Hindlimb muscle (tissue), 1 donor: ENCODE results near the gene EPHB1. TPM values are rescaled to one million over a fixed set of nuclear protein-coding genes. Genes with fewer than 3 reads are reported as not detected.
"Not testable (repeated sequence)": the region's sequence is repeated elsewhere in the genome, so short reads cannot be mapped to it uniquely, and the experiment has no call there.

ENCODE experiments used
- DNase-seq: peaks from one replicate; pipeline ENCODE4 v3.0.0-alpha.2; 2013
- polyA plus RNA-seq: library from polyadenylated mRNA; unstranded; fragments of 120-200 nt; gene quantifications from one replicate; pipeline ENCODE4 v1.2.1, GENCODE V29; 2013; ENCODE audit not compliant: insufficient read length

Gene EPHB1
- polyA plus RNA-seq, 1 donor, result 61.0 TPM

- DNase-seq, result no peak
These were observed 294.4 kb downstream of the EPHB1 start for GRCh38 chr3:135089451-135089850.

- no peak for DNase-seq
These were observed 295.1 kb downstream of the EPHB1 start for GRCh38 chr3:135090020-135090717.

- DNase-seq, result no peak
These were observed 296.9 kb downstream of the EPHB1 start for GRCh38 chr3:135091946-135092345.

DNA sequence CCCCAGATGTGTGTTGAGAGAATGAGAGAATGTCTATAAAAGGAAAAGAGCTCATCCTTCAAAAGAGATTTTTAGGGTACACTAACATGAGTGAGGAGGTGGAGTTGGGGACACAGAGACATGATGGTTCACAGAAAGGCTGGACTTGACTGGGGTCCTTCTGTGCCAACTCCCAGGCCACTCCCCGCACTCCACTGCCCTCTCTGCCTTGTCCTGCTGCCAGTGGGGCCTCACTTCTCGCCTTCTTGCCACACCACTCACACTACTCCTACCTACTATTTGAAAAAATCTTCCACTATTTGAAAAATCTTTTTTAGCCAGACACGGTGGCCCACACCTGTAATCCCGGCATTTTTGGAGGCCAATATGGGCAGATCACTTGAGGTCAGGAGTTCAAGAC, 298.1 kb downstream of the EPHB1 start:
- DNase-seq, result no peak

DNA sequence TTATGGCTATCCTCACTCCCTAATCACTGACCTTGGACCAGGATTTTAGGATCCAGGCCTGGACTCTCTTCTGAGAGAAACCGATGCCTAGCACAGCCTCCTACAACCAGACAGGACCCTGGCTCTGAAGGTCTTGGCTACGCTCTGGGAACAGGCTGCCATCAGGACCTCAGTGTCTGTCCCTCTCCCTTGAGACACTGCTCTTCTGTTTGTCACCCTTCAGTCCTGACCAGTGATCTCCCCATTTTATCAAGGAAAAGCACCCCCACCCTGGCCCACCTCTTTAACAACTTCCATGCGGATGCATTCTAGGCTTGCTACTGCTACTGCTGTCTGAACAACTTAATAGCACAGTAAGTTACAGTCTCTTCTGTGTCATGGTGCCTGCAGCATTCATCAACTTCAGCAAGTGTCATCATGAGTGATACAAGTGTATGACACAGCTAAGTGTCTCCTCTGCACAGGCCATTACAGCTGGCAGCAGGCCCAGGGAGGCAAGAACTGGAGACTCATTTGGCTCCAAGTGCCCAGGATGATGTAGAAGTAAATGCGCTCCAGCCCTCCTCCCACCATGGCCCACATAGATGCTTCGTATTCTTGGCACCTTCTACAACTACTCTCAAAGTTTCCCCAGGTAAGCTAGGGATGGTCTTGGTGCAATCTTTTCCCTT, 302.4 kb downstream of the EPHB1 start:
- DNase-seq, result no peak

- DNase-seq, result no peak
These were observed 304.8 kb downstream of the EPHB1 start for GRCh38 chr3:135099734-135100355.

DNA sequence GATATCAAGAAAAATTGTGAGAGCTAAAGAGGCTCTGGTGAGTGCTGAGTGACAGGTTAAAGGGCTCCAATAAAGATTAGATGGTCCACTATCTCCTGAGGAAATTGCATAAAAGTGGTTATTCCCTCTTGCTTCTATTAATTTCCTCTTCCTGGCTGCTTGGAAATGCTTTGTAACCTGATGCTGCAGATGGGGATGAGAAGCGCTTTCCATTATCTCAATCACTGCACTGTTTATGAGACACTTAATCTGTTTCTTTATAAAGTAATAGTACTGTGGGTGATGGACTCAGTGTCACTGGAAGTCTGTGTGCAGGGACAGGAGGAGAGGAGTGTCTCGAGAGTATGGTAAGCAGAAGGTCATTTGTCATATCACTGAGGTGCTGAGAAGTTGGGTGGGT, 305.3 kb downstream of the EPHB1 start:
- DNase-seq, result no peak

- DNase-seq, result no peak
These were observed 308.9 kb downstream of the EPHB1 start for GRCh38 chr3:135103917-135104316.

- peak; percentile 15 for DNase-seq
These were observed 311.4 kb downstream of the EPHB1 start for GRCh38 chr3:135106445-135106844.

DNA sequence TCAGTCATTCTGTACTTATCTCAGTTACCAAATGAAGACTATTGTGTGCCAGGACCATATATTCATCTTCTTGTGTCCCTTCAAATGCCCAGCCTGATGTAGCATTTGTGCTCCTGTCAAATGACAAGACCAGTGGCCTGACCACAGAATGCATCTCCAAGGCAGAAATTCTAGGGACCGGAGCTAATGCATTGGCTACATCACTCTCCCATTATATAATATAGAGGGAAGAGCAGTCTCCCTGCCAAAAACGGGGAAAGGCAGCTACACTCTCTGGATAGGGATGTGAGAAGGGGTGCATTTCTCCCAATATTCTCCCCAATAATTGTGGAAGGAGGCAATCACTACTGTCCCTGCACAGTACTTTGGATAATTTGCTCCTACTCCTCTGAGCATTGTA, 312.0 kb downstream of the EPHB1 start:
- no peak for DNase-seq

- no peak for DNase-seq
These were observed 314.6 kb downstream of the EPHB1 start for GRCh38 chr3:135109681-135110080.

DNA sequence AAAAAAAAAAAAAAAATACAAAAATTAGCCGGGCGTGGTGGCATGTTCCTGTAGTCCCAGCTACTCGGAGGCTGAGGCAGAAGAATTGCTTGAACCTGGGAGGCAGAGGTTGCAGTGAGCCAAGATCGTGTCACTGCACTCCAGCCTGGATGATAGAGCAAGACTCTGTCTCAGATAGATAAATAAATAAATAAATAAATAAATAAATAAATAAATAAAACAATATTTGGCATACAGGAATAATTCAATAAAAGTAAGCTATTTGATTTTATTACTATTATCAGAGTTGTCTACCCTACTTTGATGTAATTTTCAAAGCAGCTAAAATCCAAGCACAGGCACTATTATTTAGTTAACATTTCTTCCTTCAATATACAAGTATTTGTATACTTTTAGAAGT, 319.5 kb downstream of the EPHB1 start:
- DNase-seq, result not testable (repeated sequence)

DNA sequence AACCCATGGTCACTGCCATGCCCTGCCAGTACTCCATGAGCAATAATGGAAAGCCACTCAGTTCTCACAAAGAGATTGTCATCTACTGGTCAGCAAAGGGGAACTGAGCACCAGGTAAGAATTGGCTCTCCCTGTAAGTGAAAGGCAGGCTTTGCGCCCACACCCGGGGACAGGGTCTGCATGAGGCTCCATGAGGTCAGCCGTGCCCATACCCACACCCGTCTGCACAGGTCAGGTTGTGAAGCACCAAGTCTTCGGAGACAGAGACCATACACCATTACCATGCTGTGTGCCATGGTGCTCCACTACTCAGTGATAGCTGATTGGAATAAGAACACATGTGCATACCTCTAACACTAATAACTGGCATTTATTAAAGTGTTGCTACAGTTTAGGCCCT, 322.9 kb downstream of the EPHB1 start:
- no peak for DNase-seq

GRCh38 chr3:135118792-135119191, 323.7 kb downstream of the EPHB1 start:
- DNase-seq, result no peak

DNA sequence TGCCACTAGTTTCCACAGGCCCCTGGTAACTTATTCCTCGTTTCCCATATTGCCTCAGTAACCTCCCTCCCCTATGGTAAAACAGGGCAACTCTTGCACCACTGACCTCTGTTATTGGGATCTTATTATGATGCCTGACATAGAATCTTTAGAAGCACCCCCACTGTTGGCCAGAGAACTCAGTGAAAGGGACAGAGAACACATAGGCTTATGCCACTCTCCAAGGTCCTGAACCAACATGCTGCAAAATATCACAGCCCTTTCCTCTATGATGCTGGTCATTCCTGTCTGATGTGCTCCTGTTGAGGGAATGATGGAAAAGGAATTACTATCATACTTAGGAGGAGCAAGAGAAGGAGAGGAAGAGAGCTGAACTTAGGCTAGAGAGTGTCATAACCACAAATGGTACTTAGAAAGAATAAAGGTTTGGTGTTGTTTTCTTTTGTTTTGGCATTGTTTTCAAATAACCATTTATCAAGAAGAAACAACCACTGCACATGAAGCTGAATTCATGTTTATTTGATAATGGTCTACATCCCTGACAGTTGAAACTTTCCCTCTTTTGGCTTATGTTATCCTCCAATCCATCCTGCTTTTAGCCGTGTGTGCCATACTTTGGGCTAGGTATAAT, 330.2 kb downstream of the EPHB1 start:
- peak; percentile 34 for DNase-seq

GRCh38 chr3:135127946-135128470, 332.9 kb downstream of the EPHB1 start:
- DNase-seq, result no peak

DNA sequence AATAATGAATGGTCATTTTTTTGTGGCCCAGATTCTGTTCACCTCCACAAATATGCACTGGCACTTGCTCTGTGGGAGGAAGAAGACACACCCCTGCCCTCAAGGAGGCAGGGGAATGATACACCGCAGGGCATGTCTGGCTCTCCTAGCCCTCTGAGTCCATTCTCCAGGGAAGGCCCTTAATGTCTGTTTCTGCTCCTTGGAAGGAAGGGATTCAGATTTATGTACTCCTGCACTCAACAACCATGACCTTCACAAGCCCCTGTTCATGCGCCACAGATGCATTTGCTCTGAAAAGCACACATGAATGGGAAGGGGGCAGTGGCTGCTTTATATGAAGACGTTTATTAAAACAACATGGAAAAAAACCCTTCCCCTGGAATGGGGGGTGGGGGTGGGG, 333.8 kb downstream of the EPHB1 start:
- DNase-seq, result no peak

- no peak for DNase-seq
These were observed 336.2 kb downstream of the EPHB1 start for GRCh38 chr3:135131290-135131689.

GRCh38 chr3:135133905-135134683, 339.0 kb downstream of the EPHB1 start:
- DNase-seq, result no peak

- DNase-seq, result no peak
These were observed 339.6 kb downstream of the EPHB1 start for GRCh38 chr3:135134684-135135075.

GRCh38 chr3:135135445-135135844, 340.4 kb downstream of the EPHB1 start:
- DNase-seq, result no peak

DNA sequence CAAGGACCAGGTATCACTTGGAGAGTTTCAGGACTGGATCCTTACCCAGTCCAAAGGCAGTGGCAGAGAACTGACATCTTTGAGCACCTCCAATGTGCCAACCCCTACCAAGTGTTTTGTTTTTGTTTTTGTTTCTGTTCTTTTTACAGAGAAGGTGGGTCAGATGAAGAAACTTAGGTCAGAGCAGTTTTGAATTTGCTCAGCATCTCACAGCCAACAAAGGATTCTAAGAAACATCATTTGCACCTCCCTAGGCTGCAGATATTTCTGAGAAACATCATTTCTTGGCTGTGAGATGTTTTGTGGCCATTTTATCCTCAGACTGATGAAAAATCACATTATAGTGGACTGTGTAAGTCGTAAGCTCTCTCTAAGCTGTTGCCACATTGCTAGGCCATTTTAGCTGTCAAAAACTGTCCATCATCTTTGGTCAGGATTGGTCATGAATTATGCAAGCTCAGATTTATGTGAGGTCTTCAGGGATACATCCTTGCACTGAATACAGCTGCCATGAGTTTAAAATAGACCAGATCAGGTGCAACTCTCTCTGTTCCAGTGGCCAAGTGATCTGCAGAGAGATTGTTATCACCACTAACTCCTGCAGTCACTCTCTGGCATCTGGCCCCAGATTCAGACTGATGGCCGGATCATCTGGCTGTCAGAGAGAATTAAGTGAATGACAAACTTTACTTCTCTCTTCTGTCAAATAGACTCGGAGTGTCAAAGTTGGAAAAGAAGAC, 341.5 kb downstream of the EPHB1 start:
- no peak for DNase-seq
